GM18861 (cell line): ENCODE data around the gene KLF9.

Experiments used
- ATAC-seq: cut with Tn5 transposase; IDR thresholded peaks from one replicate; pipeline ENCODE4 v1.9.1; 2021; ENCODE audit not compliant: unreplicated experiment

KLF9 gene

GRCh38 chr9:70367305-70367930, 47.0 kb downstream of the KLF9 start:
- ATAC-seq, result no peak

- no peak for ATAC-seq
Measured at GRCh38 chr9:70363760-70364159, 50.7 kb downstream of the KLF9 start.

DNA sequence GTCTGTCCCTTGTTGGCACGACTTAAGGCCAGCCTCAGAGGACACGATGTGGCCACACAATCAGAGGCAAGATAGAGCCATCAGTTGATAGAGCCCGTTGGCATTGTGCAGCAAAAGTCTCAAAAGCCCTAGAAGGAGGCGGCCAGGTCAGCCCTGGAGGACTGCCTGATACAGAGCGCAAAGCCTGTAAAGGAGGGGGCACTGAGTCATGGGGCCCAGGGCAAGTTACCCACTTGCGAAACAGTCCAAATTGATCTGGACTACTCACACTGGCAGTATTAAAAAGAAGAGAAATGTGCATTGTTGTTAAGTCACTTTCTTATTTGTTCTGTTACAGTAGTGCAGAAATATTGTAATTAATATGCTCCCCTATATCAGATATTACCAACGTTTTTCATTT, 51.5 kb downstream of the KLF9 start:
- no peak for ATAC-seq

DNA sequence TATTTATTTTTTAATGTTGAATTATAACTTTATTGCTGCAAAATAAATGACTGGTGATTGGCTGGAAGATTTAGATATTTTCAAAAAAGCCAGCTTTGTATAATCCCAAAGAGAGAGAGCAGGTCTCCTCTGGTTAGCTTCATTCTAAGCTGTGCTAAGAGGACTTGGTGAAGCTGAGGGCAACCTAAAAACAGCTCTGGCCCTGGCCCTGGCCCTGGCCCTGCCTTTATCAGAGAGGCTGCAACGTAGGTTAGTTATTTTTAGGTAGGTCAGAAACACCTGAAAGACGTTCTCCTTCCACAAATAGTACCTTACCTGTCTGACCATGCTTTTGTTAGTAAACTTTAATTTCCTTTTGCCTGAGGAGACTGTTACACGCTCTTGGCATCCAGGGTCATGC, 58.7 kb downstream of the KLF9 start:
- no peak for ATAC-seq

- ATAC-seq, result no peak
Measured at GRCh38 chr9:70352802-70353201, 61.7 kb downstream of the KLF9 start.

GRCh38 chr9:70352356-70352755, 62.1 kb downstream of the KLF9 start:
- ATAC-seq, result no peak

- no peak for ATAC-seq
Measured at GRCh38 chr9:70347046-70347445, 67.4 kb downstream of the KLF9 start.

- no peak for ATAC-seq
Measured at GRCh38 chr9:70340572-70340971, 73.9 kb downstream of the KLF9 start.
